ENCODE data around the gene KCNG4. TPM values are rescaled to one million over a fixed set of nuclear protein-coding genes. Genes with fewer than 3 reads are reported as not detected.

KCNG4 gene
- total RNA-seq, 1 donor from 2014 or later = not detected

- Mint-ChIP-seq H3K4me1 (ENCODE audit: low read depth, unreplicated experiment) (peaks cover 11% of the 10 kb centered on the region), H3K36me3 (ENCODE audit: unreplicated experiment) (peaks cover 4% of the 10 kb centered on the region), H3K27ac (ENCODE audit: unreplicated experiment) (no peak overlapping the region), H3K4me3 (ENCODE audit: unreplicated experiment) (no peak overlapping the region), H3K27me3 (ENCODE audit: unreplicated experiment) (peaks cover 8% of the 10 kb centered on the region), H3K9me3 (ENCODE audit: unreplicated experiment) (peaks cover 14% of the 10 kb centered on the region)
- DNase-seq = no peak
- no peak for TF ChIP-seq CTCF (IDR thresholded peaks at IDR 0.05; ENCODE audit: partially characterized antibody, unreplicated experiment)
Observed at GRCh38 chr16:84224554-84224953, 15.3 kb downstream of the KCNG4 start.

- Mint-ChIP-seq H3K27me3 (ENCODE audit: unreplicated experiment) (peaks cover 8% of the 10 kb centered on the region), H3K4me1 (ENCODE audit: low read depth, unreplicated experiment) (peaks cover 18% of the 10 kb centered on the region), H3K4me3 (ENCODE audit: unreplicated experiment) (no peak overlapping the region), H3K36me3 (ENCODE audit: unreplicated experiment) (peaks cover 4% of the 10 kb centered on the region), H3K27ac (ENCODE audit: unreplicated experiment) (no peak overlapping the region), H3K9me3 (ENCODE audit: unreplicated experiment) (peaks cover 14% of the 10 kb centered on the region)
- DNase-seq = no peak
- no peak for TF ChIP-seq CTCF (IDR thresholded peaks at IDR 0.05; ENCODE audit: partially characterized antibody, unreplicated experiment)
Observed at GRCh38 chr16:84223456-84223855, 16.4 kb downstream of the KCNG4 start.

- Mint-ChIP-seq H3K27ac (ENCODE audit: unreplicated experiment) (no peak overlapping the region), H3K9me3 (ENCODE audit: unreplicated experiment) (peaks cover 8% of the 10 kb centered on the region), H3K4me3 (ENCODE audit: unreplicated experiment) (no peak overlapping the region), H3K36me3 (ENCODE audit: unreplicated experiment) (no peaks in the 10 kb centered on the region), H3K27me3 (ENCODE audit: unreplicated experiment) (peaks cover 6% of the 10 kb centered on the region), H3K4me1 (ENCODE audit: low read depth, unreplicated experiment) (peaks cover 20% of the 10 kb centered on the region)
- DNase-seq = no peak
- TF ChIP-seq CTCF (IDR thresholded peaks at IDR 0.05; ENCODE audit: partially characterized antibody, unreplicated experiment) = no peak
Observed at GRCh38 chr16:84220851-84221250, 19.0 kb downstream of the KCNG4 start.

- H3K27me3 Mint-ChIP-seq (ENCODE audit: unreplicated experiment) = peaks cover 9% of the 10 kb centered on the region
Observed at GRCh38 chr16:84218956-84219355, 20.9 kb downstream of the KCNG4 start.

More at GRCh38 chr16:84218956-84219355, 20.9 kb downstream of the KCNG4 start:
- peaks cover 6% of the 10 kb centered on the region for H3K9me3 Mint-ChIP-seq (ENCODE audit: unreplicated experiment)
- TF ChIP-seq CTCF (IDR thresholded peaks at IDR 0.05; ENCODE audit: partially characterized antibody, unreplicated experiment) = no peak
- H3K4me3 Mint-ChIP-seq (ENCODE audit: unreplicated experiment) = no peak overlapping the region
- H3K4me1 Mint-ChIP-seq (ENCODE audit: low read depth, unreplicated experiment) = peaks cover 20% of the 10 kb centered on the region
- no peak overlapping the region for H3K27ac Mint-ChIP-seq (ENCODE audit: unreplicated experiment)
- DNase-seq = no peak
- no peaks in the 10 kb centered on the region for H3K36me3 Mint-ChIP-seq (ENCODE audit: unreplicated experiment)

Data from glutamatergic neuron (in vitro differentiated cells).